Mesenteric fat pad (tissue), 1 donor: Measurements from ENCODE around the gene SCLT1. TPM values are rescaled to one million over a fixed set of nuclear protein-coding genes. Genes with fewer than 3 reads are reported as not detected.

ENCODE experiments used
- DNase-seq: peaks from one replicate; pipeline ENCODE4 v3.0.0-alpha.2; 2020; ENCODE audit warnings: low spot score
- total RNA-seq: library from RNA; stranded (reverse); fragmentation: NEBNext Ultra II Directional; extraction: Animal tissue kit (Norgen Biotek cat#: 25700); gene quantifications from one replicate; pipeline ENCODE4 v1.2.1, GENCODE V29; 2021
- donor health status: DM: yes; HTN: yes; CAD: no.

Gene SCLT1
- total RNA-seq, 1 donor from 2014 or later: 13.2 TPM

GRCh38 chr4:128973384-128973783, 120.0 kb downstream of the SCLT1 start:
- no peak for DNase-seq

- no peak for DNase-seq
Measured at GRCh38 chr4:128961405-128961804, 131.9 kb downstream of the SCLT1 start.

- no peak for DNase-seq
Measured at GRCh38 chr4:128958194-128958593, 135.1 kb downstream of the SCLT1 start.

- no peak for DNase-seq
Measured at GRCh38 chr4:128957459-128957858, 135.9 kb downstream of the SCLT1 start.

GRCh38 chr4:128955751-128956150, 137.6 kb downstream of the SCLT1 start:
- DNase-seq: no peak

- DNase-seq: no peak
Measured at GRCh38 chr4:128954941-128955340, 138.4 kb downstream of the SCLT1 start.

- no peak for DNase-seq
Measured at GRCh38 chr4:128951316-128951715, 142.0 kb downstream of the SCLT1 start.

- DNase-seq: no peak
Measured at GRCh38 chr4:128950796-128951195, 142.5 kb downstream of the SCLT1 start.

- DNase-seq: no peak
Measured at GRCh38 chr4:128946916-128947315, 146.4 kb downstream of the SCLT1 start.

GRCh38 chr4:128942607-128943006, 150.7 kb downstream of the SCLT1 start:
- DNase-seq: no peak

- DNase-seq: no peak
Measured at GRCh38 chr4:128940971-128941370, 152.4 kb downstream of the SCLT1 start.

- DNase-seq: no peak
Measured at GRCh38 chr4:128930051-128930450, 163.3 kb downstream of the SCLT1 start.

- DNase-seq: no peak
Measured at GRCh38 chr4:128924951-128925350, 168.4 kb downstream of the SCLT1 start.

- DNase-seq: no peak
Measured at GRCh38 chr4:128921954-128922353, 171.4 kb downstream of the SCLT1 start.

GRCh38 chr4:128917781-128918180, 175.6 kb downstream of the SCLT1 start:
- no peak for DNase-seq

GRCh38 chr4:128916832-128917231, 176.5 kb downstream of the SCLT1 start:
- no peak for DNase-seq

GRCh38 chr4:128915544-128915943, 177.8 kb downstream of the SCLT1 start:
- no peak for DNase-seq

GRCh38 chr4:128913228-128913627, 180.1 kb downstream of the SCLT1 start:
- no peak for DNase-seq

GRCh38 chr4:128908735-128909134, 184.6 kb downstream of the SCLT1 start:
- DNase-seq: no peak

GRCh38 chr4:128907981-128908380, 185.4 kb downstream of the SCLT1 start:
- DNase-seq: no peak

GRCh38 chr4:128906581-128906980, 186.8 kb downstream of the SCLT1 start:
- no peak for DNase-seq

- DNase-seq: no peak
Measured at GRCh38 chr4:128904821-128905220, 188.5 kb downstream of the SCLT1 start.

GRCh38 chr4:128880662-128881061, 212.7 kb downstream of the SCLT1 start:
- DNase-seq: no peak

GRCh38 chr4:128879971-128880370, 213.4 kb downstream of the SCLT1 start:
- DNase-seq: no peak
